GM19043 (cell line): Measurements from ENCODE around the gene PGD.
"Not testable (repeated sequence)": the region's sequence is repeated elsewhere in the genome, so short reads cannot be mapped to it uniquely, and the experiment has no call there.

Experiments
- ATAC-seq: cut with Tn5 transposase; IDR thresholded peaks from one replicate; pipeline ENCODE4 v1.9.1; 2021; ENCODE audit warnings: low read depth; ENCODE audit not compliant: unreplicated experiment

Gene PGD

DNA sequence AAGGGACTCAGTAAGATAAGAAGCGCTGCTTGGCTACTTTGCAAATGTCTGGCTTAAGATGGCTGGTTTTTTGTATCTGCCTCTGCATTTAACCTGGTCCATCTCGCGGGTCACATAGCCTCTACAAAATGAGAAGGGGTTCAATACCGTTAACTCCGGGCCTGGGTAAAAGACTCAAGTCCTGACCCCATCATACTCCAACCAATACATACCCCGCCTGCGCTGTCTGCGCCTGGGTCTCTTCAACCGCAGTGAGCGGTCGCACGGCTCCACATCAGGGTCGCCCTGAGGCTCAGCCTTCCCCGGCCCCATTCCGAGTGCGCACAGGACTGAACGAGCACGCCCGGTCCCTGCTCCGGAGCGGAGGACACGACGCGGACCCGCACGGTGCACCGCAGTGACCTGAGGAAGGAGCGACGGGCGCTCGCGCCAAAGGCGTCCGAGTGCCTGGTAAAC lies 558 bp upstream of the PGD start:
- no peak for ATAC-seq

DNA sequence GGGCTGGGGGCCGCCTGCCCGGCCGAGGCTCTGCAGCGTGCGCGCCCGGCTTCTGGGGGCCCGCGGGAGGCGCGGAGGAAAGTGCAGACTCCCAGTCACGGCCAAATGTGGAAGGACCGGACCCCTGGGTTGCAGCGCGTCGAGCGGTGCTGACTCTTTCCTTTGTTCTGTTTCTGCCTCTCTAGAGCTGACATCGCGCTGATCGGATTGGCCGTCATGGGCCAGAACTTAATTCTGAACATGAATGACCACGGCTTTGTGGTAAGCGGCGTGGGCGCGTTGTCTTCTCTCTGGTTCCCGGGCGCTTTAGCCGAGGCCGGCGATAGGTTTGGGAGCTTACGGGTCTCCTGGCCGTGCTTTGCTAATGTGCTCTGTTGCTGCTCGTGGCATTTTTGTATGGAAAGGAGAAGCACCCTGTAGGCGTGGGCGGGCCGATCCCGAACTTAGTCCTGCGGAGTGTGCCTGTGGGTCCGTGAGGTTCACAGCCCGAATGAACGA lies 629 bp downstream of the PGD start:
- ATAC-seq: no peak

DNA sequence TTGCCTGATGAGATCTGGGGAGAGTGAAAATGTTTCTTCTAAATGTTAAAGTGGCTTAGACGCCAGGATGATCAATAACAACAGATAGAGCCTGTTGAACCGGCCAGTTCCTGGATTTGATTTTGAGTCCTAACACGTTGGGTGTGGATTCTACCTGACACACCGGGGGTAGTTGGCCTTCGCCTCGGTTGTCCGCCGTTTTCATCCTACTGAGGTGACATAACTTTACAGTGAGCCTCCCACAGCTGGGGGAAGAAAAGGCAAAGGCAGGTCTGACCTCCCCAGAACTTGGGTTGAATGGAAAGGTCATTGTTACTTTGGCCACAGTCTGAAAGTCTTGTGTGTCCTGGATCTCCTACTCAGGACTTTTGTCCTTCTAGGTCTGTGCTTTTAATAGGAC lies 1.1 kb downstream of the PGD start:
- ATAC-seq: no peak

DNA sequence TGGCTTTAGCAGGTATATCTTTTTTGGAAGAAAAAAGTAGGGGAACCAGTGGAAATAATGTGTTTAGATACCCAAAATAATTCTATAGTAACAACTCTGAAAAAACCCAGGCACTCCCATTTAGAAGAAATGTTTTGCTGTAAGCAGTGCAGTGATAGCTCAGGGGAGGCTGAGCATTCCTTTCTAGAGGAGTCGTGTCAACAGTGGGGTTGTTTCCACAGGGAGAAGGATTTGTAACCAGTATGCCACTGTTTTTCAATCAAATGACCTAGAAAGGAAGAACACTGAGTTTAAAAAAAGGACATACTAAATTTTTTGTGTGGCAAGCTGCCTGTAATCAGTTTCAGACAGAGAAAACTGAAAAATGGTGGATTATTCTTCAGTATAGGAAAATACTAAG lies 2.4 kb downstream of the PGD start:
- ATAC-seq: no peak

DNA sequence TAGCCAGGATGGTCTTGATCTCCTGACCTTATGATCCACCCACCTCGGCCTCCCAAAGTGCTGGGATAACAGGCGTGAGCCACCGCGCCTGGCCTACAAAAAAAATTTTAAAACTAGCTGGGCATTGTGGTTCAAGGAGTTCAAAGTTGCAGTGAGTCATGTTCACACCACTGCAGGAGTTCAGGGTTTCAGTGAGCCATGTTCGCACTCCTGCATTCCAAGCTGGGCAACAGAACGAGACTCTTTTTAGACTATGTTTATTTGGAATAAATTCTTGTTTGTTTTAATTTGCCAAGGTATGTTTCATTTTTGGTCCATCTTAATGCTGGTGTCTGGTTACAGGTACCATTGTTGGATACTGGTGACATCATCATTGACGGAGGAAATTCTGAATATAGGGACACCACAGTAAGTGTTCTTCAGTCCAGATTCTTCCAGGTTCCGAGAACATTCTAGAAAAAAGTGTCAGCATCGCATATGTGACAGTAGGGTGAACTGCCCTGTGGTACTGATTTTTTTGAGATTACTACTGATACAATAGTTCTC lies 3.9 kb downstream of the PGD start:
- no peak for ATAC-seq

DNA sequence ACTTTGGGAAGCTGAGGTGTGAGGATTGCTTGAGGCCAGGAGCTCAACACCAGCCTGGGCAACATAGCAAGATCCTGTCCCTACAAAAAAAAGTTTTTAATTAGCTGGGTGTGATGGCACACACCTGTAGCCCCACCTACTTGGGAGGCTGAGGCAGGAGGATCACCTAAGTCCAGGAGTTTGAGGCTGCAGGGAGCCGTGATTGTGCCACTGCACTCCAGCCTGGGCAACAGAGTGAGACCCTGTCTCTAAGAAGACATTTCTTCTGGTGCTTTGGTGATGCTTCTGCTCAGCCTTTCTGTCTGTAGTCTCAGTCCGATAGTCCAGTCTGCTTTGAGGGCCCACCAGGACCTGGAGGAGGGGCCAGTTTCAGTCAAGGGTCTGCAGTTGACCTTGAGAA lies 8.3 kb downstream of the PGD start:
- ATAC-seq: no peak

DNA sequence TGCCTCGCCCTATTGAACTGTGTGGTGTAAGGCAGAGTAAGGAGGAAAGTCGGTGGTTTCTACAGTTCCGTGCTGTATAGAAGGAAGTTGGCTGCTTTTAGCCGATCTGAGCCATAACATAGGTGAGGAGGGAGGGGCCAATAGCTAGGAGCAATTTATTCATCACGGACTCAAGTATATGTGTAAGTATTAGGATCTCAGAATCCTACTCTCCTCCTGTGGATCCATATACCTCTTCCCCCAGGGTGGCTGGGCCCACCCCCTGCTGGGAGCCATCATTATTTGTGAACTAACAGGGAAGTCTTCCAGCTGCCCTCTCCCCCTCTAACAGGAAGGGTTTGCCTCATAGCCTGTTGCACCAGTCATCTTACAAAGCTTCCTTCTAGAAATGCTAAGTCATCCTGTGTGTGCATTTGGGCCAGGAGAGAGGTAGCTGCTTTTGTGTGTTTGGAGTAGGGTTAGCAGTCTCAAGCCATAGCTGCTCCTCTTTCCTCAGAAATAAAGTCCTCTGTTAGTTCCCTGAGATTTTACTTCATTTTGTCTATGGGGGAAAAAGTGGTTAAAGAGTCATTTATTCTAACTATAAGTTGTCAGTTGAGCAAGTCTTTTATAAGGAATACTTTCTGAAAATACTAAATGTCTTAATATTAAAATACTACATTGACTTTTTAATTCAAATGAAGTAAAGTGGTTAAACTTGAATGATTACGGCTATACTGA lies 16.5 kb downstream of the PGD start:
- ATAC-seq: no peak

DNA sequence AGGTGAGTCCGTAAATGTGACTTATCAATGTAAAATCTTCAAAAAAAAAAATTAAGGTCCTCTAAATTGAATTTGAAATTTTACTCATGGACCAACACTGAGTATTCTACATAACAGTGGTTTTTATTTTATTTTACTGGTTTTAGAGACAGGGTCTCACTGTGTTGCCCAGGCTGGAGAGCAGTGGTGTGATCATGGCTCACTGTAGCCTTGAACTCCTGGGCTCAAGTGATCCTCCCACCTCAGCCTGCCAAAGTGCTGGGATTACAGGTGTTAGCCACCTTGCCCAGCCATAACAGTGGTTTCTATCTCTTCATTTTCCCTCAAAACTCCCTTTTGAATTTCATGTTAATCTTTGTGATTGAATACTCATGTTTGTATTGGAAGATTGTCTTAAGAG lies 17.1 kb downstream of the PGD start:
- ATAC-seq: not testable (repeated sequence)

DNA sequence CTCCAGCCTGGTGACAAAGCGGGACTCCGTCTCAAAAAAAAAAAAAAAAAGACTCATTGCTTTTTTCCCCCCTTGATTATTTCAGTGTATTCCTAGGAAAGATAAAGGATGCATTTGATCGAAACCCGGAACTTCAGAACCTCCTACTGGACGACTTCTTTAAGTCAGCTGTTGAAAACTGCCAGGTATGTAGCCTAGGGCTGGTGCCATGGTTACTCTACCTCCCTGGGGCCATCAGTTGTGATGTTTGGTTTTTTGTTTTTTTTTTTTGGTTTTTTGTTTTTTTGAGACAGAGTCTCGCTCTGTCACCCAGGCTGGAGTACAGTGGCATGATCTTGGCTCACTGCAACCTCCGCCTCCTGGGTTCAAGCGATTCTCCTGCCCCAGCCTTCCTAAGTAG lies 19.9 kb downstream of the PGD start:
- ATAC-seq: not testable (repeated sequence)

DNA sequence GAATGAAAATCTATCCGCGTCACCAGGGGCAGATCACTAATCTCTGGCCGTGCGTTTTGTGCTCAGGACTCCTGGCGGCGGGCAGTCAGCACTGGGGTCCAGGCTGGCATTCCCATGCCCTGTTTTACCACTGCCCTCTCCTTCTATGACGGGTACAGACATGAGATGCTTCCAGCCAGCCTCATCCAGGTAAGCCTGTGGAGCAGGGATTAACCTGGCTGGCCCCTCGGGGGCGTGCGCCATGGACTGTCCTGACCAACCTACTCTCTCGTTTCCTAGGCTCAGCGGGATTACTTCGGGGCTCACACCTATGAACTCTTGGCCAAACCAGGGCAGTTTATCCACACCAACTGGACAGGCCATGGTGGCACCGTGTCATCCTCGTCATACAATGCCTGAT lies 20.5 kb downstream of the PGD start:
- no peak for ATAC-seq

DNA sequence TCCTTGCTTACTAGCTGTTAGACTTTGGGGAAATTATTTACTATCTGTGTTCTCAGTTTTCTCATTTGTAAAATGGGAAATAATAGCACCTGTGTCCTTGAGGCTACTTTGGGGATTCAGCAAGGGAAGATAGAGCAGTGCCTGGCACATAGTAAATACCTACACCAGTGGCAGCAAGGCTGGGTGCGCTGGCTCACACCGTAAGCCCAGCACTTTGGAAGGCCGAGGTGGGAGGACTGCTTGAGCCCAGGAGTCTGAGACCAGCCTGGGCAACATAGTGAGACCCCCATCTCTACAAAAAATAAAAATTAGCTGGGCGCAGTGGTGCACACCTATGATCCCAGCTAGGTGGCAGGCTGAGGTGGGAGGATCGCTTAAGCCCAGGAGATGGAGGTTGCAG lies 22.8 kb downstream of the PGD start:
- no peak for ATAC-seq

DNA sequence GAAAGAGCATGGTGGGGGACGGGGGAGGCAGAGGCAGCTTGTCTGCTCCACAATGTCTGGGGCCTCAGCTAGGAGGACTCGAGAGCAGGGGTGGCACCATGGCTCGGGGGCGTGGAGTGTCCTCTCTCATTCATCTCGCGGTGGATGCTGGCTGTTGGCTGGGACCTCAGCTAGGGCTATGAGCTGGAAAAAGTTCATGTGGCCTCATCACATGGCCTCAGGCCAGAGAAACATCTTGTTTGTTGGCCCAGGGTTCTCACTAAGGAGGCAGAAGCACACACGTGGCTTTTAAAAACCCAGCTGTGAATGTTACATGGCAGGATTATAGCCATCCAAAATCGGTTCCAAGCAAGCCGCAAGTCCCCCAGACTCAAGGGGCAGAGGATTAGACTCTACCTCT lies 25.2 kb downstream of the PGD start:
- ATAC-seq: no peak

DNA sequence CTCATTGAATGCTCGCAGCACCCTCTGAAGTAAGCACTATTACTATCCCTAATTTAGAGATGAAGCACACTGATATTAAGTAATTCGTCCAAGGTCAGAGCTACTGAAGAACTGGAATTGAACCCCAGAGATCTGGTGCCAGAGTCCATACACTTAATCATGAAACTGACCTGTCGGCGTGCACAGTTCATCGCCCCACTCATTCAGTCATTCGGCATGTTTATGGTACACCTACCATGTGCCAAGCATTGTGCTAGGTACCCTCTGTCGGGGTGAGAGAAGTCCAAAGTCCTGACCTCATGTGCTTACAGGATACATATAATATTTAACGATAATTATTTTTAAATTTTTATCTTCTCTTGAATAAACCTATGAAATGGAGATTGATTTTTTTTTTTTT lies 25.8 kb downstream of the PGD start:
- no peak for ATAC-seq

DNA sequence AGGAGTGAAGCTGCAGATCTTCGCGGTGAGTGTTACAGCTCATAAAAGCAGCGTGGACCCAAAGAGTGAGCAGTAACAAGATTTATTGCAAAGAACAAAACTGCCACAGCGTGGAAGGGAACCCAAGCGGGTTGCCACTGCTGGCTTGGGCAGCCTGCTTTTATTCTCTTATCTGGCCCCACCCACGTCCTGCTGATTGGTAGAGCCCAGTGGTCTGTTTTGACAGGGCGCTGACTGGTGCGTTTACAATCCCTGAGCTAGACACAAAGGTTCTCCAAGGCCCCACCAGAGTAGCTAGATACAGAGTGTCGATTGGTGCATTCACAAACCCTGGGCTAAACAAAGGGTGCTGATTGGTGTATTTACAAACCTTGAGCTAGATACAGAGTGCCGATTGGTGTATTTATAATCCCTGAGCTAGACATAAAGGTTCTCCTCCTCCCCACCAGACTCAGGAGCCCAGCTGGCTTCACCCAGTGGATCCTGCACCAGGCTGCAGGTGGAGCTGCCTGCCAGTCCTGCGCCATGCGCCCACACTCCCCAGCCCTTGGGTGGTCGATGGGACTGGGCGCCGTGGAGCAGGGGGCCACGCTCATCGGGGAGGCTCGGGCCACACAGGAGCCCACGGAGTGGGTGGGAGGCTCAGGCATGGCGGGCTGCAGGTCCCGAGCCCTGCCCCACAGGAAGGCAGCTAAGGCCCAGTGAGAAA lies 27.1 kb downstream of the PGD start:
- ATAC-seq: not testable (repeated sequence)

DNA sequence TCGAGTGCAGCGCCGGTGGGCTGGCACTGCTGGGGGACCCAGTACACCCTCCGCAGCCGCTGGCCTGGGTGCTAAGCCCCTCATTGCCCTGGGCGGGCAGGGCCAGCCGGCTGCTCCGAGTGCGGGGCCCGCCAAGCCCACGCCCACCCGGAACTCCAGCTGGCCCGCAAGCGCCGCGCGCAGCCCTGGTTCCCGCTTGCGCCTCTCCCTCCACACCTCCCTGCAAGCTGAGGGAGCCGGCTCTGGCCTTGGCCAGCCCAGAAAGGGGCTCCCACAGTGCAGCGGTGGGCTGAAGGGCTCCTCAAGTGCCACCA lies 27.6 kb downstream of the PGD start:
- not testable (repeated sequence) for ATAC-seq

DNA sequence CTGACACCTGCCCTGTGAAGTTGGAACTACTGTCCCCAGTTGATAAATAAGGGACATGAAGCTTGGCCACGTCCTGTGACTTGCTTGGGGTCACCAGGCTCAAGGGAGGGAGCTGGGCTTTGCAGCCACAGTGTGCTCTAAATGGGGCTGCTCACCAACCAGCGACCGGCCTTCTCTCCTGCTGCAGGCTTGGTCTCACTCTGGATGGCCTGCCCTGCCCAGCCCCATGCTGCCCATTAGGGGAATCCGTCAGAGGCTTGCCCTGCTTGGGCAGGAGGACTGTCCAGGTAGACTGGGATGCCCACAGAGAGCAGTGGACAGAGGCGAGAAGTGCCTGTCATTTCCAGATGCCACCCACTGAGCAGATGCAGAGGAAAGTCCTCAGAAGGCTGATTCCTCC lies 30.1 kb downstream of the PGD start:
- ATAC-seq: no peak

DNA sequence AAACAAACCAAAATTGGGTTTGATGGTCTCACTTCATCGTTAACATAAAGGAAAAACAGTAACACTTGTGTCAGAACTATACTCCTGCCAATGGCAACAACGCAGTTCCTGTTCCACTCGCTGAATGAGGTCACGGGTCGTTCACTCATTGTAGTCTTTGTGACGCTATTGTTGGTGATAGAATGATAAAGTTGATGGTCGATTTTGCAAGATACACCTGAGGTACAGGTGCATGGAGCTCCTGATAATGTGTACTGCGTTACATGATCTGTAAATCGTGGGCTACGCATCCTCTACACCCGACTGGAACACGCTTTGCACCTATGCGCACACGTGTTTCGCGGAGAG lies 31.0 kb downstream of the PGD start:
- no peak for ATAC-seq

DNA sequence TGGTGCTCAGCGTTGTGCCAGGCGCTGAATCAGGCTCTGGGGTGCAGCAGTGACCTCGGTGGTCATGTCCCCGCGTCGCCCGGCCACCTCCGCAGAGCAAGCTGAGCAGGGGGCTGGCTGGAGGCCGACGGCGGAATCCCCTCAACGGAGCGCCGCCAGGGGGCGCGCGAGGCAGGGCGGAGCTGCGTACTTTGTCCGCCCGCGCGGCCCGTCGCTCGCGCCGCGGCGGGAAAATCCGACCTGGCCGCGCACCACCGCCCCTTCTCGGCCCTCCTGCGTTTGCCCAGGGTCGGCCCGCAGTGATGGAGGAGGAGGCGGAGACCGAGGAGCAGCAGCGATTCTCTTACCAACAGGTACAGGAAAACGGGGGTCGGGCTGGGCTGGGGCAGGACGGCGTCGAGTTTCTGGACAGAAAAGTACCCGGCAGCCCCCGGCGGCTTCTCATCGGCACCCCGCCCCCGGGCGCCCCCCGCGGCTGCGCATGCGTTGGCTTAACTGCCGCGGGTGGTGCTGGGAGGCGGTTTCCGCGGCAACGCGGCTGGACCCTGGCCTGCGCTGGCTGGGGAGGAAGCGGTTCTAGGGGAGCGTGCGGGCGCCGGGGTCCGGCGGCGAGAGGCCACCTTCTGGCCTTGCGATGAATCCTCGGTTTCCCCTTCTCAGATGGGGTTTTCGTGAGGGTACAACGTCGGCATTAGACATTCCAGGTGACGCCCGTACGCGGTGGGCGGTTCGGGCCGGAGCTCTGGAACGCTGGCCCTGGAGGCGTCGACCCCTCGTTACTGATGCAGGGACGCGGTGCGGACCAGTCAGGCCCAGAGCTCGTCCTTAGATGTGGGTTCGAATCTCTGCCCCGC lies 31.6 kb downstream of the PGD start, which contains the start of gene CENPS:
TSS of gene CENPS (plus strand) at position 218 of the 854 bp plus-strand sequence. CDS start at position 303, 85 bp downstream.
- peak; percentile 69 for ATAC-seq

DNA sequence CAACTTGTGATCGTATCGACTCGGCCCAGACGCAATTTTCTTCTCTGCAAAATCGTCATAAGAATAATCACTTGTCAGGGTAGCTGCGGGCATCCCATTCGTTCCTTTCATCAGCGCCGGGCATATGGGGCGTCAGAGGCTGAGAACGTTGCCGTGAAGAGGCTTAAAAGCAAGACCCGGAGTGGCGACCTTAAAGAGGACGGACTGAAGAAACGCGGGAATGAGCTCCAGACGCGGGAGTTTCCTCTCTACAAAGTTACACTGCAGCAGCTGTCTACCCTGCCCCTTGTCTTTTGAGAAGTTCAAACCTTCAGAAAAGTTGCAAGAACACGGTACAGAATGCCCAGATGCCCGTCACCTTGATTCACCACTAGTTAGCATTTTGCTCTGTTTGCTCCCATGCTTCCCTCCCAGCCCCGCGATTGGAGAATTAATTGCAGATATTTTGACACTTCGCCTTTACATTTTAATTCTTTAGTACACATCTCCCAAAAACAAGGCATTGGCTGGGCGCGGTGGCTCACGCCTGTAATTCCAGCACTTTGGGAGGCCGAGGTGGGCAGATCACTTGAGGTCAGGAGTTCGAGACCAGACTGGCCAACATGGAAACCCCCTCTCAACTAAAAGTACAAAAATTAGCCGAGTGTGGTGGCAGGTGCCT lies 32.3 kb downstream of the PGD start:
- ATAC-seq: no peak

DNA sequence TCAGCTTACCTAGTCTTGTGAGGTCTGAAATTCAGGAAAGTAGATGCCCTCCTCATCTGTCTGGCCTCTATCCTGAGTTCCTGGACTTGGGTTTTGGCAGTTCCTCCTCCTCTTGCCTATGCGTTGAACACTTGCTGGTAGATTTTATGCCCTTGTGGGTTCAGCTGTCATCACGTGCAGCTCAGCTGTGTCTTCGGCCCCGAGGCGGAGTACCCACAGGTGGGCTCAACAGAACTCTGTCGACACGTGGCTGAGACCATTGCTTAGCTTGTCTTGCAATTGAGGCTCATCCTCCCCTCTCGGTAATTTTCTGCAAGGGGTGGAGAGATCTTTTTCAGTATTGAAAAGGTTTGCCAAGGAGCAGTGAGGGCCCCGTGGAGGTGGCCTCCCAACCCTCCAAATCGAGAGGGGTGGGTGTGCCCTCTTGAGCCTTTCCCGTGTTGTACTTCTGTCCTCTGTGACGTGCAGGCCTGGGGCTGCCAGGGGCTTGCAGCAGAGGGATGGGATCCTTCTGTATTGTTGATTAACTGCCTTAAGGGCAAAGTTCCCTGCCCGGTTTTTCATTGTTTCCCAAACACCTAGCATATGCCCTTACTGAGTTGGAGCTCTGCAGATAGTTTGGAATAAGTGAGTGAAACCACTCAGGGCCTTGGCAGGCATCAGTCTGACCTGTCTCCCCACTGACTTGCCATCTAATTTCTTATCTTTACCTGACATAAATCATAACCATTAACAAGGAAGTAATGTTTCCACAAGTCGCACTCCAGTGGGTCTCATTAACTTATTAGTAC lies 34.2 kb downstream of the PGD start:
- no peak for ATAC-seq
